Adrenal gland (tissue), 19 donors: ENCODE measurements around the gene OR1N1. TPM values are rescaled to one million over a fixed set of nuclear protein-coding genes. Genes with fewer than 3 reads are reported as not detected.

Source experiments
- DNase-seq, 7 donors: peaks; one replicate each; pipeline ENCODE4 v3.0.0-alpha.2; 2019 to 2020
- H3K27ac ChIP-seq, 5 donors: fragments of 200-600 bp; sonication (generic) in 4 of 5; 1 replicate in 3 of 5; 2 replicates in 2 of 5; pipeline versions ENCODE4 v1.5.1 to v1.8.0; 2016 to 2020; ENCODE audit warnings: mild to moderate bottlenecking in 1 of 5
- H3K27me3 ChIP-seq: fragments of 200-600 bp; 2 replicates; pipeline ENCODE4 v1.8.0; 2021
- H3K36me3 ChIP-seq, 2 donors: fragments of 200-600 bp; replicated peaks in 1 of 2; 1 replicate in 1 of 2; 2 replicates in 1 of 2; pipeline versions ENCODE4 v1.5.1 to v1.8.0; 2018 to 2022
- H3K4me1 ChIP-seq, 2 donors: fragments of 200-600 bp; replicated peaks in 1 of 2; 1 replicate in 1 of 2; 2 replicates in 1 of 2; pipeline versions ENCODE4 v1.5.1 to v1.8.0; 2018 to 2021
- H3K4me3 ChIP-seq, 4 donors: fragments of 200-600 bp; sonication (generic) in 3 of 4; one replicate each; pipeline ENCODE4 v1.5.1; 2016 to 2018
- H3K9me3 ChIP-seq, 3 donors: fragments of 200-600 bp; sonication (generic) in 1 of 3; replicated peaks in 1 of 3; 1 replicate in 2 of 3; 2 replicates in 1 of 3; pipeline versions ENCODE4 v1.5.1 to v1.8.0; 2016 to 2021
- POLR2A ChIP-seq, 2 donors: fragments of 450-650 bp; IDR thresholded peaks; one replicate each; pipeline ENCODE4 v1.6.1; 2017; ENCODE audit warnings: antibody characterized with exemption in 2 of 2, mild to moderate bottlenecking in 2 of 2, moderate library complexity in 1 of 2
- WGBS, 4 donors: extraction: QIAGEN DNeasy Blood & Tissue Kit in 2 of 4; methylation state at CpG; one replicate each; pipeline versions ENCODE4 v1.1.5 to v1.1.7; 2013 to 2017; 5-methylcytosine and 5-hydroxymethylcytosine counted together
- intact Hi-C, 2 donors: fragments of 100-400 bp; cut with DNase I; formaldehyde crosslinking; loops; one replicate each; pipeline versions ENCODE4 v1.14.1 to v1.15.0; 2022 to 2023
- long read RNA-seq, 10 donors: library from polyadenylated mRNA in 3 of 10; unstranded in 2 of 10; stranded (forward) in 1 of 10; transcript quantifications; one replicate each; pipeline ENCODE4 v2.0.0 and lab custom pipeline, GENCODE V29; 2021 to 2026
- polyA plus RNA-seq, 3 donors: library from polyadenylated mRNA; stranded (reverse); fragments of 200-250 nt in 2 of 3; fragments of 350-450 nt in 1 of 3; fragmentation: Illumina TruSeq in 1 of 3; extraction: RNeasy Lipid Tissue Mini Kit (QIAGEN cat#74804) in 1 of 3; gene quantifications; one replicate each; pipeline ENCODE4 v1.2.3, GENCODE V29; 2013 to 2014
- total RNA-seq, 9 donors: library from RNA; depleted of rRNA in 4 of 9; stranded (reverse); fragments of >200 nt in 4 of 9; fragments of 120-200 nt in 1 of 9; fragmentation: NEBNext Ultra II Directional in 1 of 9; extraction: Animal tissue kit (Norgen Biotek cat#: 25700) in 1 of 9; gene quantifications; one replicate each; pipeline versions ENCODE4 v1.1.0 to v1.2.4, GENCODE V29; 2013 to 2023
- TF ChIP-seq, protein P1 (sequence below), 6 experiments: fragments of 450-650 bp in 4 of 6; fragments of 200-600 bp in 2 of 6; sonication (generic) in 1 of 6; IDR thresholded peaks; 1 replicate in 5 of 6; 2 replicates in 1 of 6; pipeline versions ENCODE4 v1.5.1 to v1.8.0; 2016 to 2021; ENCODE audit warnings: antibody characterized with exemption in 6 of 6, mild to moderate bottlenecking in 2 of 6, moderate library complexity in 1 of 6
- donor health status: healthy with polysubstance abuse.
- donor health status: Bipolar disorder and iron deficiency.
- donor health status: DM: yes; HTN: yes; CAD: no.
- donor health status: DM: no; HTN: no; CAD: no.
- donor health status: DM: no; HTN: no; CAD: no.
- donor health status: DM: yes; HTN: yes; CAD: no.

The OR1N1 gene, protein sequence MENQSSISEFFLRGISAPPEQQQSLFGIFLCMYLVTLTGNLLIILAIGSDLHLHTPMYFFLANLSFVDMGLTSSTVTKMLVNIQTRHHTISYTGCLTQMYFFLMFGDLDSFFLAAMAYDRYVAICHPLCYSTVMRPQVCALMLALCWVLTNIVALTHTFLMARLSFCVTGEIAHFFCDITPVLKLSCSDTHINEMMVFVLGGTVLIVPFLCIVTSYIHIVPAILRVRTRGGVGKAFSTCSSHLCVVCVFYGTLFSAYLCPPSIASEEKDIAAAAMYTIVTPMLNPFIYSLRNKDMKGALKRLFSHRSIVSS
- not detected for total RNA-seq
- not detected for polyA plus RNA-seq
- long read RNA-seq, donor 1, result 0 reads
- long read RNA-seq, donor 2, result 0 reads
- long read RNA-seq, donor 3, result 0 reads
- long read RNA-seq, donor 4, result 0 reads
- long read RNA-seq, donor 5, result 0 reads
- long read RNA-seq, donor 6, result 0 reads
- long read RNA-seq, donor 7, result 0 reads
- long read RNA-seq, donor 8, result 0 reads
- long read RNA-seq, donor 9, result 0 reads
- long read RNA-seq, donor 10, result 0 reads

DNA sequence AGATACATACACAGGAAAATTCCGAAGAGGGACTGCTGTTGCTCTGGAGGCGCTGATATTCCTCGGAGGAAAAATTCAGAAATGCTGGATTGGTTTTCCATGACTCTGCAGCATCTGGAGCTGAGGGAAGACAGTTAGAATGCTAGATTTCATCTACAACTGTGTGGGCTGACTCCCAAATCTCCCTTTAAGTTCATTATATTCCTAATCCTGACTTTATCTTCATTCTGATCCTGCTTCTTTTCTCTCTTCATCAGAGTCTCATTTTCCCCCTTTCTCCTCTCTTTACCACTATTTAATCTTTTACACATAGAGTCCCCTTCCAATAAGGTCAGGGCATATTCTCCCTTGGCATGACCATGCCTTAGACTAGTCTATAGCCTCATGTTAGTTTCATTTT is at the start of gene OR1N1:
TSS of gene OR1N1 (minus strand) at position 101 of the 400 bp plus-strand sequence. CDS start at position 101, 0 bp downstream.
- TF ChIP-seq, protein P1, sequence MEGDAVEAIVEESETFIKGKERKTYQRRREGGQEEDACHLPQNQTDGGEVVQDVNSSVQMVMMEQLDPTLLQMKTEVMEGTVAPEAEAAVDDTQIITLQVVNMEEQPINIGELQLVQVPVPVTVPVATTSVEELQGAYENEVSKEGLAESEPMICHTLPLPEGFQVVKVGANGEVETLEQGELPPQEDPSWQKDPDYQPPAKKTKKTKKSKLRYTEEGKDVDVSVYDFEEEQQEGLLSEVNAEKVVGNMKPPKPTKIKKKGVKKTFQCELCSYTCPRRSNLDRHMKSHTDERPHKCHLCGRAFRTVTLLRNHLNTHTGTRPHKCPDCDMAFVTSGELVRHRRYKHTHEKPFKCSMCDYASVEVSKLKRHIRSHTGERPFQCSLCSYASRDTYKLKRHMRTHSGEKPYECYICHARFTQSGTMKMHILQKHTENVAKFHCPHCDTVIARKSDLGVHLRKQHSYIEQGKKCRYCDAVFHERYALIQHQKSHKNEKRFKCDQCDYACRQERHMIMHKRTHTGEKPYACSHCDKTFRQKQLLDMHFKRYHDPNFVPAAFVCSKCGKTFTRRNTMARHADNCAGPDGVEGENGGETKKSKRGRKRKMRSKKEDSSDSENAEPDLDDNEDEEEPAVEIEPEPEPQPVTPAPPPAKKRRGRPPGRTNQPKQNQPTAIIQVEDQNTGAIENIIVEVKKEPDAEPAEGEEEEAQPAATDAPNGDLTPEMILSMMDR (IDR thresholded peaks at IDR 0.05), result no peak
- TF ChIP-seq POLR2A (IDR thresholded peaks at IDR 0.05), result no peak

DNA sequence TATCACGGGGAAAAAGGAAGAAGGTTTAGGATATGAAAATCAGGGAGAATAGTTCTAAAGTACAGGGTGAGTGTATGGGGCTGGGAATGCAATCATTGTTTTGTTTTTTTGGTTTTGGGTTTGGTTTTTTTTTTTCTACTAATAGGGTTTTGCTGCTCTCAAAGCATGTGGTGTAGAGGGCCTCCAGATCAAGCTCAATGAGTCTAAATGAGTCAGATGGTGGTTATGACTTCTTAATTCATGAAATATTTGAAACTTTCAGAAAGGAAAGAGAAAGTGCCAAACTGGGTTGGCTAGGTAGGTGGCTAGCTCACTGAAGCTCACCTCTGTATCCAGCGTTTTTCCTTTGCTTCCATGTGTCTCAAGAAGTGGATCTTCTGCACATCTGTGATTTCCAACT is 45.4 kb upstream of the OR1N1 start:
- intact Hi-C loops, result no loop called here
- no peak overlapping the region for H3K4me3 ChIP-seq
- H3K9me3 ChIP-seq, result no peaks in the 10 kb centered on the region
- H3K36me3 ChIP-seq, result no peaks in the 10 kb centered on the region
- 65 to 70% (median 66%) methylated on average over 2 of the region's 2 CpGs for WGBS, 4 donors
- no peak overlapping the region for H3K27ac ChIP-seq
- TF ChIP-seq, protein P1 (IDR thresholded peaks at IDR 0.05), result no peak
- TF ChIP-seq POLR2A (IDR thresholded peaks at IDR 0.05), result no peak
- H3K27me3 ChIP-seq, result no peaks in the 10 kb centered on the region
- H3K4me1 ChIP-seq, result no peaks in the 10 kb centered on the region
- DNase-seq, result no peak

More for the DNA sequence above, at the start of gene OR1N1:
- H3K4me3 ChIP-seq, result no peak within 1 kb of the TSS
- intact Hi-C loops, result no loop called here
- peaks cover 5% of the 10 kb centered on the region for H3K27me3 ChIP-seq
- no peaks in the 10 kb centered on the region for H3K4me1 ChIP-seq
- DNase-seq, result no peak
- H3K36me3 ChIP-seq, result no peaks in the 10 kb centered on the region
- 80 to 98% (median 87%) methylated on average over 3 of the region's 3 CpGs for WGBS, 4 donors
- no peak within 1 kb of the TSS for H3K27ac ChIP-seq
- no peaks in the 10 kb centered on the region for H3K9me3 ChIP-seq

DNA sequence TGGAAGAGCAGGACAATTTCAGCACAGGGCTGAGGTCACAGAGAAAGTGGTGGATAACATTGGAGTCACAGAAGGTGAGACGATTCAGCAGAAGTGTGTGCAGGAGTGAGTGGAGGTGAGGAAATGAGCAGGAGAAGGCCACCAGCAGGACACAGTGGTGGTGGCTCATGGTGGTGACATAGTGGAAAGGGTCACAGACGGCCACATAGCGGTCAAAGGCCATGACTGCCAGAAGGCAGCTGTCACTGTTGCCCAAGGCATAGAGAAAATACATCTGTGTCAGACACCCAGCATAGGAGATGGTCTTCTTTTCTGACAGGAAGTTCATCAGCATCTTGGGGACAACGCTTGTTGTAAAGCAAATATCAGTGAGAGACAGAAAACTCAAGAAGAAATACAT is 40.8 kb upstream of the OR1N1 start:
- intact Hi-C loops, result no loop called here
- Histone ChIP-seq H3K27ac (no peak overlapping the region), H3K27me3 (no peaks in the 10 kb centered on the region), H3K9me3 (no peaks in the 10 kb centered on the region), H3K4me1 (no peaks in the 10 kb centered on the region), H3K4me3 (no peak overlapping the region), H3K36me3 (no peaks in the 10 kb centered on the region)
- WGBS, 4 donors, result 75 to 81% (median 75%) methylated on average over 4 of the region's 4 CpGs
- TF ChIP-seq, protein P1 (IDR thresholded peaks at IDR 0.05), result no peak
- TF ChIP-seq POLR2A (IDR thresholded peaks at IDR 0.05), result no peak
- DNase-seq, result no peak

DNA sequence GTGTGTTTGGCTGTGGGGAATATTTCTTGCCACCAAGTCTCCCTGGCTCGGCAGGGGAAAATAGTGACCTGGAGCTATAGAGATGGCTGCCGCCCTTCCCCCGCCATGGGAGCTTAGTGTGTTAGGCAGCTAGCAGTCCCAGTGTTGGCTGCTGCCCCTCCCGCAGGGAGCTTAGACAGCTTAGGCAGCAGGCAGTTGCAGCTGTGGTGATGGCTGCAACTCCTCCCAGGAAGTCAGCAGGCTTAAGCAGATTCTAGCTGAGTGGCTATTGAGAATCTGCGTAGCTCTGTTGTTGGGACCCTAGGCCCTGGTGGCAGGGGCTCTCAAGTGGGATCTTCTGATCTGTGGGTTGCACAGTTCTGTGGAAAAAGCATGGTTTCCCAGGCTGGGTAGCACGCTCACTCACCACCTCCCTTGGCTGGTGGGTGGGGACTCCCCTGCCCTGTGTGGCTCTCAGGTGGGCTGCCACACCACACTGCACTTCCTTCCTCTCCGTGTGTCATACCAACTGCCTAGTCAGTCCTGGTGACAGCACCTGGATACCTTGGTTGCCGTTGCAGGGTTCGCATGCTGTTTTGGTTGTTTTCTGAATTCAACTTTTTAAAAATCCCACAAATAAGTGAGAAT is 35.2 kb upstream of the OR1N1 start:
- H3K27ac ChIP-seq, result no peak overlapping the region
- H3K4me3 ChIP-seq, result no peak overlapping the region
- intact Hi-C loops, result no loop called here
- H3K27me3 ChIP-seq, result no peaks in the 10 kb centered on the region
- H3K36me3 ChIP-seq, result no peaks in the 10 kb centered on the region
- no peaks in the 10 kb centered on the region for H3K4me1 ChIP-seq
- 41 to 69% (median 46%) methylated on average over 3 to 9 of the region's 9 CpGs for WGBS, 4 donors
- TF ChIP-seq, protein P1 (IDR thresholded peaks at IDR 0.05), result no peak
- no peak for TF ChIP-seq POLR2A (IDR thresholded peaks at IDR 0.05)
- DNase-seq, result no peak
- no peaks in the 10 kb centered on the region for H3K9me3 ChIP-seq
